CD4-positive, alpha-beta T cell (primary cell): Measurements from ENCODE around the gene GMEB2. TPM values are rescaled to one million over a fixed set of nuclear protein-coding genes. Genes with fewer than 3 reads are reported as not detected.

Source experiments
- ATAC-seq: fragments of 200-7000 bp; cut with Tn5 transposase; one replicate; pipeline ENCODE4 v1.10.0; 2022; ENCODE audit warnings: mild to moderate bottlenecking; ENCODE audit not compliant: poor library complexity
- CTCF ChIA-PET: fragments of 350-600 bp; sonication (Branson Sonifier 250); formaldehyde crosslinking; loops from one replicate; lab custom pipeline; 2021; ENCODE audit warnings: antibody characterized with exemption, inconsistent platforms; lab: Charles Lee
- POLR2A ChIA-PET: fragments of 350-600 bp; sonication (Branson Sonifier 250); formaldehyde crosslinking; loops from one replicate; lab custom pipeline; 2021; ENCODE audit warnings: antibody characterized with exemption, inconsistent platforms; lab: Charles Lee
- DNase-seq, 14 experiments: peaks; one replicate each; pipeline ENCODE4 v3.0.0-alpha.2; 2013 to 2020; ENCODE audit warnings: mixed read lengths in 2 of 14
- H3K27ac ChIP-seq, 2 donors: one replicate each; pipeline versions ENCODE4 v1.5.1 to v1.7.0; 2013; ENCODE audit warnings: low read length in 2 of 2, low read depth in 1 of 2, mild to moderate bottlenecking in 1 of 2
- H3K27me3 ChIP-seq, 2 experiments: 1 replicate in 1 of 2; 2 replicates in 1 of 2; pipeline versions ENCODE4 v1.6.1 to v1.7.0; 2013; ENCODE audit warnings: low read length in 2 of 2, control low read depth in 1 of 2, mild to moderate bottlenecking in 1 of 2, moderate library complexity in 1 of 2; ENCODE audit not compliant: insufficient read depth in 2 of 2, control insufficient read depth in 1 of 2
- H3K36me3 ChIP-seq: one replicate; pipeline ENCODE4 v1.6.1; 2013; ENCODE audit warnings: low read length, control low read depth; ENCODE audit not compliant: insufficient read depth
- H3K4me1 ChIP-seq: one replicate; pipeline ENCODE4 v1.6.1; 2013; ENCODE audit warnings: low read length, control low read depth; ENCODE audit not compliant: insufficient read depth
- H3K4me3 ChIP-seq: one replicate; pipeline ENCODE4 v1.5.1; 2013; ENCODE audit warnings: mild to moderate bottlenecking, low read length, moderate library complexity
- H3K9me3 ChIP-seq, 2 experiments: 1 replicate in 1 of 2; 2 replicates in 1 of 2; pipeline versions ENCODE4 v1.6.1 to v1.7.0; 2013; ENCODE audit warnings: low read length in 2 of 2, mild to moderate bottlenecking in 2 of 2, control low read depth in 1 of 2, moderate library complexity in 1 of 2; ENCODE audit not compliant: control insufficient read depth in 1 of 2, insufficient read depth in 1 of 2
- H3K27ac Mint-ChIP-seq: one replicate; pipeline ENCODE4 v1.8.0; 2020; ENCODE audit warnings: mixed read lengths
- H3K27me3 Mint-ChIP-seq: one replicate; pipeline ENCODE4 v1.8.0; 2021; ENCODE audit warnings: mixed read lengths
- H3K36me3 Mint-ChIP-seq: one replicate; pipeline ENCODE4 v1.8.0; 2021; ENCODE audit warnings: low read depth, mixed read lengths
- H3K4me1 Mint-ChIP-seq: one replicate; pipeline ENCODE4 v1.8.0; 2021; ENCODE audit warnings: low read depth, mixed read lengths
- H3K4me3 Mint-ChIP-seq: one replicate; pipeline ENCODE4 v1.8.0; 2020; ENCODE audit warnings: mild to moderate bottlenecking, mixed read lengths
- H3K9me3 Mint-ChIP-seq: one replicate; pipeline ENCODE4 v1.8.0; 2020; ENCODE audit warnings: mixed read lengths
- intact Hi-C, 2 experiments: fragments of 100-400 bp; cut with DNase I in 1 of 2; cut with micrococcal nuclease in 1 of 2; formaldehyde crosslinking; loops; one replicate each; pipeline versions ENCODE4 v1.15.1 to v1.9.0; 2023 to 2025; cut with DNase I, micrococcal nuclease
- total RNA-seq, 174 experiments: library from RNA in 2 of 174; stranded (reverse) in 2 of 174; gene quantifications; one replicate each; pipeline ENCODE4 v1.2.3 and lab custom pipeline; 2021 to 2026
- TF ChIP-seq, protein P1 (sequence below): fragments of 200-600 bp; IDR thresholded peaks from one replicate; pipeline ENCODE4 v1.8.0; 2022; ENCODE audit warnings: antibody characterized with exemption, mild to moderate bottlenecking

Gene GMEB2
- total RNA-seq, 2 experiments from 2014 or later, result 32.9 to 34.0 TPM

- Histone ChIP-seq H3K4me3 (no peak overlapping the region), H3K4me1 (peaks cover 38% of the 10 kb centered on the region), H3K27me3 (peaks cover 3 to 5% of the 10 kb centered on the region in 2 experiments), H3K27ac (no peak overlapping the region), H3K9me3 (peaks cover 0 to 3% of the 10 kb centered on the region in 2 experiments), H3K36me3 (no peaks in the 10 kb centered on the region)
- CTCF ChIA-PET, result interaction anchor here (1.1 kb wide), 1 partner anchor 12 kb away, joined by 3 read pairs; no protein-coding TSS in a partner anchor
- DNase-seq (no peak), ATAC-seq (no peak)
- Mint-ChIP-seq H3K27ac (no peak overlapping the region), H3K27me3 (no peaks in the 10 kb centered on the region), H3K4me3 (no peak overlapping the region), H3K9me3 (no peaks in the 10 kb centered on the region), H3K36me3 (no peaks in the 10 kb centered on the region), H3K4me1 (peaks cover 18% of the 10 kb centered on the region)
- intact Hi-C loops, result no loop called here
- POLR2A ChIA-PET, result no interaction called here
- TF ChIP-seq, protein P1, sequence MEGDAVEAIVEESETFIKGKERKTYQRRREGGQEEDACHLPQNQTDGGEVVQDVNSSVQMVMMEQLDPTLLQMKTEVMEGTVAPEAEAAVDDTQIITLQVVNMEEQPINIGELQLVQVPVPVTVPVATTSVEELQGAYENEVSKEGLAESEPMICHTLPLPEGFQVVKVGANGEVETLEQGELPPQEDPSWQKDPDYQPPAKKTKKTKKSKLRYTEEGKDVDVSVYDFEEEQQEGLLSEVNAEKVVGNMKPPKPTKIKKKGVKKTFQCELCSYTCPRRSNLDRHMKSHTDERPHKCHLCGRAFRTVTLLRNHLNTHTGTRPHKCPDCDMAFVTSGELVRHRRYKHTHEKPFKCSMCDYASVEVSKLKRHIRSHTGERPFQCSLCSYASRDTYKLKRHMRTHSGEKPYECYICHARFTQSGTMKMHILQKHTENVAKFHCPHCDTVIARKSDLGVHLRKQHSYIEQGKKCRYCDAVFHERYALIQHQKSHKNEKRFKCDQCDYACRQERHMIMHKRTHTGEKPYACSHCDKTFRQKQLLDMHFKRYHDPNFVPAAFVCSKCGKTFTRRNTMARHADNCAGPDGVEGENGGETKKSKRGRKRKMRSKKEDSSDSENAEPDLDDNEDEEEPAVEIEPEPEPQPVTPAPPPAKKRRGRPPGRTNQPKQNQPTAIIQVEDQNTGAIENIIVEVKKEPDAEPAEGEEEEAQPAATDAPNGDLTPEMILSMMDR, result no peak
Observed at GRCh38 chr20:63549679-63550282, 77.1 kb downstream of the GMEB2 start.

GRCh38 chr20:63549019-63549418, 77.9 kb downstream of the GMEB2 start:
- Histone ChIP-seq H3K27ac (no peak overlapping the region), H3K4me3 (no peak overlapping the region), H3K9me3 (peaks cover 0 to 3% of the 10 kb centered on the region in 2 experiments), H3K4me1 (peaks cover 30% of the 10 kb centered on the region), H3K27me3 (peaks cover 3 to 5% of the 10 kb centered on the region in 2 experiments), H3K36me3 (no peaks in the 10 kb centered on the region)
- Mint-ChIP-seq H3K4me1 (peaks cover 18% of the 10 kb centered on the region), H3K27me3 (no peaks in the 10 kb centered on the region), H3K4me3 (no peak overlapping the region), H3K27ac (no peak overlapping the region), H3K36me3 (no peaks in the 10 kb centered on the region), H3K9me3 (no peaks in the 10 kb centered on the region)
- intact Hi-C loops, result no loop called here
- ATAC-seq (no peak), DNase-seq (no peak)
- POLR2A ChIA-PET, result no interaction called here
- CTCF ChIA-PET, result interaction anchor here (1.1 kb wide), 1 partner anchor 11 kb away, joined by 3 read pairs; no protein-coding TSS in a partner anchor
- TF ChIP-seq, protein P1, result no peak

GRCh38 chr20:63548542-63548941, 78.4 kb downstream of the GMEB2 start:
- no peak overlapping the region for H3K4me3 Mint-ChIP-seq

More at GRCh38 chr20:63548542-63548941, 78.4 kb downstream of the GMEB2 start:
- peaks cover 0 to 3% of the 10 kb centered on the region in 2 experiments for H3K9me3 ChIP-seq
- Mint-ChIP-seq H3K4me1 (peaks cover 18% of the 10 kb centered on the region), H3K27me3 (no peaks in the 10 kb centered on the region), H3K9me3 (no peaks in the 10 kb centered on the region), H3K27ac (no peak overlapping the region), H3K36me3 (no peaks in the 10 kb centered on the region)
- intact Hi-C loops, result no loop called here
- H3K27ac ChIP-seq, result no peak overlapping the region
- DNase-seq, result no peak
- H3K4me3 ChIP-seq, result no peak overlapping the region
- TF ChIP-seq, protein P1, result no peak
- H3K4me1 ChIP-seq, result peaks cover 25% of the 10 kb centered on the region
- CTCF ChIA-PET, result no interaction called here
- peaks cover 3 to 5% of the 10 kb centered on the region in 2 experiments for H3K27me3 ChIP-seq
- ATAC-seq, result no peak
- POLR2A ChIA-PET, result no interaction called here
- no peaks in the 10 kb centered on the region for H3K36me3 ChIP-seq
